ENCODE data around the gene DOCK1.
"Not testable (repeated sequence)": the region's sequence is repeated elsewhere in the genome, so short reads cannot be mapped to it uniquely, and the experiment has no call there.

DOCK1 gene

DNA sequence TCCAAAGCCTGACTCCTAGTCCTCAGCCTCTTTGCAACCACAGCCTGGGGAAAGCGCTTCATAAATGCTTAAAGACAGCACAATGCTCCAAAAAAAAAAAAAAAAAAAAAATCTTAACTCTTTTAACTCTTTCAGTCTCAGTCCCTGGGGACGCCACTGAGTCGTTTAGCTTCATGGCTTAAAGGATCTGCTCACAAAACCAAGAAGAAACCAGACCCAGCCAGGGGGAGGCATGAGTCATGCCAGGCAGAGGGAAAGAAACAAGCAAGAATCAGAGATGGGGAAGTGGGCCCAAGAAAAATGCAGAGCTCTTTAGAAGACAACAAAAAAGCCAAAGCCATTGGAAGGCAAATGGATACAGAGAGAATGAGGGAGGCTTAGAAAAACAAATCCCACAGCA lies 32.5 kb upstream of the DOCK1 start:
- H3K4me3 ChIP-seq (replicated peaks; ENCODE audit: low read depth, low read length) = no peak overlapping the region
- TF ChIP-seq, protein P1, sequence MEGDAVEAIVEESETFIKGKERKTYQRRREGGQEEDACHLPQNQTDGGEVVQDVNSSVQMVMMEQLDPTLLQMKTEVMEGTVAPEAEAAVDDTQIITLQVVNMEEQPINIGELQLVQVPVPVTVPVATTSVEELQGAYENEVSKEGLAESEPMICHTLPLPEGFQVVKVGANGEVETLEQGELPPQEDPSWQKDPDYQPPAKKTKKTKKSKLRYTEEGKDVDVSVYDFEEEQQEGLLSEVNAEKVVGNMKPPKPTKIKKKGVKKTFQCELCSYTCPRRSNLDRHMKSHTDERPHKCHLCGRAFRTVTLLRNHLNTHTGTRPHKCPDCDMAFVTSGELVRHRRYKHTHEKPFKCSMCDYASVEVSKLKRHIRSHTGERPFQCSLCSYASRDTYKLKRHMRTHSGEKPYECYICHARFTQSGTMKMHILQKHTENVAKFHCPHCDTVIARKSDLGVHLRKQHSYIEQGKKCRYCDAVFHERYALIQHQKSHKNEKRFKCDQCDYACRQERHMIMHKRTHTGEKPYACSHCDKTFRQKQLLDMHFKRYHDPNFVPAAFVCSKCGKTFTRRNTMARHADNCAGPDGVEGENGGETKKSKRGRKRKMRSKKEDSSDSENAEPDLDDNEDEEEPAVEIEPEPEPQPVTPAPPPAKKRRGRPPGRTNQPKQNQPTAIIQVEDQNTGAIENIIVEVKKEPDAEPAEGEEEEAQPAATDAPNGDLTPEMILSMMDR (IDR thresholded peaks at IDR 0.05; ENCODE audit: low read length, missing control alignments) = no peak
- no peak for DNase-seq (ENCODE audit: low read depth)

GRCh38 chr10:126876456-126876855 lies 28.8 kb upstream of the DOCK1 start:
- DNase-seq (ENCODE audit: low read depth) = no peak
- TF ChIP-seq, protein P1 (IDR thresholded peaks at IDR 0.05; ENCODE audit: low read length, missing control alignments) = no peak
- H3K4me3 ChIP-seq (replicated peaks; ENCODE audit: low read depth, low read length) = no peak overlapping the region

DNA sequence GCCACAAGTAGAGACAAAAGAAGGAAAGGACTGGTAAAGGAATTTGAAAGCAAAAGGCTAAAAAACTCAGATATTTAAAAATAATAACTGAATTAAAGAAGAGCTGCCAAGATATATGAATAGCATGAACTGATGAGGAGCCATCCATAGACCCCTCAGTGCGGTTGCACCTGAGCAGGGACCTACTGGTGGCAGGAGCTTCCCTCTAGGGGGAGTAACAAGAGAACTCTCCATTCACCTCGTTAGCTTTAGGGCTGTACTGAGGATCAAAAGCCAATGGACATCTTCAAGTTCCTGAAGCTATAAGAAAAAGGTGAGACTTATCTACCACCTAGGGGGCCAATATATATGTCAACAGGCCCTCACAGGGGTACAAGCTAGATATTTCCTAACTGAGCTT lies 27.8 kb upstream of the DOCK1 start:
- TF ChIP-seq, protein P1 (IDR thresholded peaks at IDR 0.05; ENCODE audit: low read length, missing control alignments) = no peak
- no peak for DNase-seq (ENCODE audit: low read depth)
- H3K4me3 ChIP-seq (replicated peaks; ENCODE audit: low read depth, low read length) = no peak overlapping the region

GRCh38 chr10:126878594-126878993 lies 26.6 kb upstream of the DOCK1 start:
- DNase-seq (ENCODE audit: low read depth) = no peak
- TF ChIP-seq, protein P1 (IDR thresholded peaks at IDR 0.05; ENCODE audit: low read length, missing control alignments) = no peak
- no peak overlapping the region for H3K4me3 ChIP-seq (replicated peaks; ENCODE audit: low read depth, low read length)

DNA sequence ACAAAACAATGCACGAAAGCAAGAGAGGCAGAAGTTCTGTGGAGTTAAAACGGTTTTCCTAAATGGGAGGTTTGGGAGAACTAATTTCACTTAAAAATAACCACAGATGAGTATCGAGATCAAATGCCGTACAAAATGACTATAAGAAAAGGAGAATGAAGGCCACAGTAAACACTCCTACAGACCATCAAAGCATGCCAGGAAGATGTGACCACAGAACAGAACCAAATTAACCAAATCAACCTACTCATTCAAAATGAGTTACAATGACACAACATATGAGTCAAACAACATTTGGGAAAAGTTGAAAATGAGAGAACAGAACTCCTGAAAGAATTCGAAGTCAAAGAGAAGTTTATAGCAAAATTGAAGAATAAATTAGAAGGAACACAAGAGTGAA lies 24.3 kb upstream of the DOCK1 start:
- TF ChIP-seq, protein P1 (IDR thresholded peaks at IDR 0.05; ENCODE audit: low read length, missing control alignments) = no peak
- DNase-seq (ENCODE audit: low read depth) = no peak

DNA sequence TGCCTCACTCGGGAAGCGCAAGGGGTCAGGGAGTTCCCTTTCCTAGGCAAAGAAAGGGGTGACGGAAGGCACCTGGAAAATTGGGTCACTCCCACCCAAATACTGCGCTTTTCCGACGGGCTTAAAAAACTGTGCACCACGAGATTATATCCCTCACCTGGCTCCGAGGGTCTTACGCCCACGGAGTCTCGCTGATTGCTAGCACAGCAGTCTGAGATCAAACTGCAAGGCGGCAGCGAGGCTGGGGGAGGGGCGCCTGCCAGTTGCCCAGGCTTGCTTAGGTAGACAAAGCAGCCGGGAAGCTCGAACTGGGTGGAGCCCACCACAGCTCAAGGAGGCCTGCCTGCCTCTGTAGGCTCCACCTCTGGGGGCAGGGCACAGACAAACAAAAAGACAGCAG lies 23.2 kb upstream of the DOCK1 start:
- not testable (repeated sequence) for DNase-seq (ENCODE audit: low read depth); H3K4me3 ChIP-seq (replicated peaks; ENCODE audit: low read depth, low read length)

More for the DNA sequence above, 24.3 kb upstream of the DOCK1 start:
- H3K4me3 ChIP-seq (replicated peaks; ENCODE audit: low read depth, low read length) = no peak overlapping the region

DNA sequence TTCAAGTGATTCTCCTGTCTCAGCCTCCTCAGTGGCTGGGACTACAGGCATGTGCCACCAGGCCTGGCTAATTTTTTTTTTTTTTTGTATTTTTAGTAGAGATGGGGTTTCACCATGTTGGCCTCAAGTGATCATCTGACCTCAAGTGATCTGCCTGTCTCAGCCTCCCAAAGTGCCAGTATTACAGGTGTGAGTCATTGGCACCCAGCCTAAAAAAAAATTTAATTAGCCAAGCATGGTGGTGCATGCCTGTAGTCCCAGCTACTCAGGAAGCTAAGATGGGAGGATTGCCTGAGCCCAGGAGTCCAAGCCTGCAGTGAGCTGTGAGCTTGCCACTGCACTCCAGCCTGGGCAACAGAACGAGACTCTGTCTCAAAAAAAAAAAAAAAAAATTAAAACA lies 16.8 kb upstream of the DOCK1 start:
- not testable (repeated sequence) for H3K4me3 ChIP-seq (replicated peaks; ENCODE audit: low read depth, low read length); DNase-seq (ENCODE audit: low read depth)

GRCh38 chr10:126889421-126889820 lies 15.8 kb upstream of the DOCK1 start:
- no peak for DNase-seq (ENCODE audit: low read depth)
- H3K4me3 ChIP-seq (replicated peaks; ENCODE audit: low read depth, low read length) = no peak overlapping the region

GRCh38 chr10:126890797-126891196 lies 14.4 kb upstream of the DOCK1 start:
- DNase-seq (ENCODE audit: low read depth); H3K4me3 ChIP-seq (replicated peaks; ENCODE audit: low read depth, low read length): not testable (repeated sequence)

More at GRCh38 chr10:126889421-126889820, 15.8 kb upstream of the DOCK1 start:
- TF ChIP-seq, protein P1 (IDR thresholded peaks at IDR 0.05; ENCODE audit: low read length, missing control alignments) = no peak

Measured in fibroblast of pulmonary artery (primary cell).